Uterus (tissue), 2 donors: ENCODE results near the gene SMG9.
"Not testable (repeated sequence)": the region's sequence is repeated elsewhere in the genome, so short reads cannot be mapped to it uniquely, and the experiment has no call there.

Source experiments
- CTCF ChIP-seq, 4 experiments: fragments of 200-600 bp in 2 of 4; fragments of 450-650 bp in 2 of 4; sonication (generic) in 2 of 4; IDR thresholded peaks; one replicate each; pipeline ENCODE4 v1.5.1; 2016 to 2019; ENCODE audit warnings: antibody characterized with exemption in 4 of 4, mild to moderate bottlenecking in 2 of 4, moderate library complexity in 1 of 4
- POLR2A ChIP-seq, 2 donors: fragments of 450-650 bp; IDR thresholded peaks; one replicate each; pipeline ENCODE4 v1.6.1; 2016; ENCODE audit warnings: antibody characterized with exemption in 2 of 2, mild to moderate bottlenecking in 1 of 2, moderate library complexity in 1 of 2

- TF ChIP-seq CTCF, POLR2A (IDR thresholded peaks at IDR 0.05): not testable (repeated sequence)
Measured at GRCh38 chr19:43682269-43682668, 72.5 kb downstream of the SMG9 start.
